Tongue (tissue), 2 donors: ENCODE results near the gene ATIC. TPM values are rescaled to one million over a fixed set of nuclear protein-coding genes. Genes with fewer than 3 reads are reported as not detected.

Experiments
- DNase-seq: peaks from one replicate; pipeline ENCODE4 v3.0.0-alpha.2; 2015
- total RNA-seq: library from RNA; depleted of rRNA; stranded (reverse); fragments of >200 nt; gene quantifications from one replicate; pipeline ENCODE4 v1.2.3, GENCODE V29; 2014

ATIC gene
- total RNA-seq, 1 donor from 2014 or later, result 20.8 TPM

- DNase-seq, result no peak
Measured at GRCh38 chr2:215376103-215376780, 64.4 kb downstream of the ATIC start.

- no peak for DNase-seq
Measured at GRCh38 chr2:215377283-215377682, 65.4 kb downstream of the ATIC start.

GRCh38 chr2:215378045-215378444, 66.2 kb downstream of the ATIC start:
- DNase-seq, result no peak

- DNase-seq, result no peak
Measured at GRCh38 chr2:215379039-215379438, 67.2 kb downstream of the ATIC start.

- no peak for DNase-seq
Measured at GRCh38 chr2:215379948-215380347, 68.1 kb downstream of the ATIC start.

GRCh38 chr2:215380699-215381098, 68.8 kb downstream of the ATIC start:
- no peak for DNase-seq

GRCh38 chr2:215382011-215382410, 70.2 kb downstream of the ATIC start:
- no peak for DNase-seq

- no peak for DNase-seq
Measured at GRCh38 chr2:215382480-215382879, 70.6 kb downstream of the ATIC start.

GRCh38 chr2:215383652-215384279, 71.9 kb downstream of the ATIC start:
- no peak for DNase-seq

- no peak for DNase-seq
Measured at GRCh38 chr2:215384710-215385109, 72.9 kb downstream of the ATIC start.

- DNase-seq, result no peak
Measured at GRCh38 chr2:215386566-215386965, 74.7 kb downstream of the ATIC start.

GRCh38 chr2:215388002-215388728, 76.3 kb downstream of the ATIC start:
- DNase-seq, result no peak

GRCh38 chr2:215390550-215390913, 78.7 kb downstream of the ATIC start:
- no peak for DNase-seq

GRCh38 chr2:215391531-215391930, 79.7 kb downstream of the ATIC start:
- DNase-seq, result no peak

- DNase-seq, result no peak
Measured at GRCh38 chr2:215392164-215392563, 80.3 kb downstream of the ATIC start.

GRCh38 chr2:215392687-215393270, 80.9 kb downstream of the ATIC start:
- no peak for DNase-seq

GRCh38 chr2:215394102-215394805, 82.4 kb downstream of the ATIC start:
- no peak for DNase-seq

- no peak for DNase-seq
Measured at GRCh38 chr2:215395687-215396460, 84.0 kb downstream of the ATIC start.

GRCh38 chr2:215396595-215397313, 84.9 kb downstream of the ATIC start:
- peak; percentile 15 for DNase-seq

GRCh38 chr2:215397632-215398341, 85.9 kb downstream of the ATIC start:
- no peak for DNase-seq
